HEK293 (cell line): ENCODE results near the gene PEAR1.

Experiments
- CTCF ChIA-PET: fragments of 350-600 bp; formaldehyde crosslinking; extraction: SDS; loops from one replicate; lab custom pipeline; 2021; ENCODE audit warnings: antibody characterized with exemption; lab: Yijun Ruan, JAX
- POLR2A ChIA-PET: fragments of 300-600 bp; formaldehyde crosslinking; extraction: SDS; loops from one replicate; lab custom pipeline; 2020; ENCODE audit warnings: antibody characterized with exemption, inconsistent platforms; lab: Yijun Ruan, JAX
- H3K27ac ChIP-seq: fragments of 200-500 bp; sonication (Bioruptor generic); 2 replicates; pipeline ENCODE4 v1.5.1; 2014; ENCODE audit warnings: low read depth, low read length, control low read depth, inconsistent platforms; ENCODE audit errors: extremely low read depth
- H3K36me3 ChIP-seq, 2 experiments: fragments of 200-500 bp in 1 of 2; sonication (Bioruptor generic) in 1 of 2; 1 replicate in 1 of 2; 2 replicates in 1 of 2; pipeline ENCODE4 v1.5.1; 2014 to 2017; ENCODE audit warnings: inconsistent platforms in 2 of 2, low read length in 2 of 2; ENCODE audit not compliant: control insufficient read depth in 2 of 2, insufficient read depth in 1 of 2
- H3K4me1 ChIP-seq: fragments of 200-500 bp; sonication (Bioruptor generic); 2 replicates; pipeline ENCODE4 v1.5.1; 2014; ENCODE audit warnings: mild to moderate bottlenecking, low read length, inconsistent platforms; ENCODE audit not compliant: control insufficient read depth, insufficient read depth
- H3K4me3 ChIP-seq: 2 replicates; pipeline ENCODE4 v1.5.1; 2011; ENCODE audit warnings: low read depth, mild to moderate bottlenecking, control low read depth, low read length, moderate library complexity
- H3K9me3 ChIP-seq: fragments of 200-500 bp; sonication (Bioruptor generic); 2 replicates; pipeline ENCODE4 v1.5.1; 2014; ENCODE audit warnings: low read depth, low read length, inconsistent platforms; ENCODE audit not compliant: control insufficient read depth, insufficient read depth
- EGR2 ChIP-seq: fragments of 450-650 bp; formaldehyde crosslinking; IDR thresholded peaks from 2 replicates; pipeline ENCODE4 v1.5.1; 2016; ENCODE audit warnings: low read depth, missing biosample characterization, missing genetic modification characterization
- GLIS2 ChIP-seq: fragments of 450-650 bp; formaldehyde crosslinking; IDR thresholded peaks from 2 replicates; pipeline ENCODE4 v1.5.1; 2016; ENCODE audit warnings: missing biosample characterization, missing genetic modification characterization
- MYNN ChIP-seq: fragments of 450-650 bp; formaldehyde crosslinking; IDR thresholded peaks from 2 replicates; pipeline ENCODE4 v1.5.1; 2016; ENCODE audit warnings: missing biosample characterization, missing genetic modification characterization, borderline replicate concordance
- OSR2 ChIP-seq: fragments of 450-650 bp; formaldehyde crosslinking; IDR thresholded peaks from 2 replicates; pipeline ENCODE4 v1.5.1; 2016; ENCODE audit warnings: missing biosample characterization, missing genetic modification characterization
- SP7 ChIP-seq: fragments of 450-650 bp; formaldehyde crosslinking; IDR thresholded peaks from 2 replicates; pipeline ENCODE4 v1.5.1; 2016; ENCODE audit warnings: missing biosample characterization, missing genetic modification characterization
- ZBTB17 ChIP-seq: fragments of 450-650 bp; formaldehyde crosslinking; IDR thresholded peaks from 2 replicates; pipeline ENCODE4 v1.5.1; 2016; ENCODE audit warnings: missing biosample characterization, missing genetic modification characterization
- ZBTB20 ChIP-seq: fragments of 450-650 bp; formaldehyde crosslinking; IDR thresholded peaks from 2 replicates; pipeline ENCODE4 v1.5.1; 2016; ENCODE audit warnings: missing biosample characterization, missing genetic modification characterization
- ZFHX2 ChIP-seq: fragments of 450-650 bp; formaldehyde crosslinking; conservative IDR thresholded peaks from 2 replicates; pipeline ENCODE4 v1.5.1; 2016; ENCODE audit warnings: missing biosample characterization, missing genetic modification characterization
- ZNF132 ChIP-seq: fragments of 450-650 bp; formaldehyde crosslinking; IDR thresholded peaks from 2 replicates; pipeline ENCODE4 v1.5.1; 2017; ENCODE audit warnings: missing biosample characterization, missing genetic modification characterization, borderline replicate concordance
- ZNF426 ChIP-seq: fragments of 450-650 bp; formaldehyde crosslinking; IDR thresholded peaks from 2 replicates; pipeline ENCODE4 v1.5.1; 2017; ENCODE audit warnings: missing biosample characterization, missing genetic modification characterization, mild to moderate bottlenecking, inconsistent platforms, moderate library complexity
- ZNF521 ChIP-seq: fragments of 450-650 bp; formaldehyde crosslinking; IDR thresholded peaks from 2 replicates; pipeline ENCODE4 v1.5.1; 2017; ENCODE audit warnings: missing biosample characterization, mild to moderate bottlenecking, missing genetic modification characterization
- ZNF529 ChIP-seq: fragments of 450-650 bp; formaldehyde crosslinking; IDR thresholded peaks from 2 replicates; pipeline ENCODE4 v1.5.1; 2017; ENCODE audit warnings: missing genetic modification characterization, missing biosample characterization; ENCODE audit not compliant: insufficient replicate concordance
- ZNF561 ChIP-seq: fragments of 450-650 bp; IDR thresholded peaks from 2 replicates; pipeline ENCODE4 v1.5.1; 2018; ENCODE audit warnings: missing biosample characterization, missing genetic modification characterization, borderline replicate concordance
- ZNF660 ChIP-seq: fragments of 450-650 bp; IDR thresholded peaks from 2 replicates; pipeline ENCODE4 v1.5.1; 2018; ENCODE audit warnings: missing biosample characterization, mild to moderate bottlenecking, missing genetic modification characterization
- ZNF664 ChIP-seq: fragments of 450-650 bp; formaldehyde crosslinking; IDR thresholded peaks from 2 replicates; pipeline ENCODE4 v1.5.1; 2016; ENCODE audit warnings: missing biosample characterization, missing genetic modification characterization
- ZNF707 ChIP-seq: fragments of 450-650 bp; formaldehyde crosslinking; IDR thresholded peaks from 2 replicates; pipeline ENCODE4 v1.5.1; 2016; ENCODE audit warnings: missing biosample characterization, missing genetic modification characterization
- ZNF843 ChIP-seq: fragments of 450-650 bp; formaldehyde crosslinking; IDR thresholded peaks from 2 replicates; pipeline ENCODE4 v1.5.1; 2016; ENCODE audit warnings: missing biosample characterization, missing genetic modification characterization
- TF ChIP-seq, protein P1 (sequence below): fragments of 450-650 bp; formaldehyde crosslinking; IDR thresholded peaks from 2 replicates; pipeline ENCODE4 v1.5.1; 2017; ENCODE audit warnings: missing biosample characterization, missing genetic modification characterization
- TF ChIP-seq, protein P2 (sequence below): fragments of 450-650 bp; formaldehyde crosslinking; IDR thresholded peaks from 2 replicates; pipeline ENCODE4 v1.5.1; 2016; ENCODE audit warnings: missing biosample characterization, missing genetic modification characterization
- TF ChIP-seq, protein P3 (sequence below): fragments of 450-650 bp; formaldehyde crosslinking; IDR thresholded peaks from 2 replicates; pipeline ENCODE4 v1.5.1; 2017; ENCODE audit warnings: missing biosample characterization, missing genetic modification characterization
- TF ChIP-seq, protein P4 (sequence below): fragments of 450-650 bp; formaldehyde crosslinking; IDR thresholded peaks from 2 replicates; pipeline ENCODE4 v1.5.1; 2016; ENCODE audit warnings: missing biosample characterization, missing genetic modification characterization
- TF ChIP-seq, protein P5 (sequence below): fragments of 450-650 bp; formaldehyde crosslinking; IDR thresholded peaks from 2 replicates; pipeline ENCODE4 v1.5.1; 2016; ENCODE audit warnings: missing biosample characterization, missing genetic modification characterization

The PEAR1 gene

DNA sequence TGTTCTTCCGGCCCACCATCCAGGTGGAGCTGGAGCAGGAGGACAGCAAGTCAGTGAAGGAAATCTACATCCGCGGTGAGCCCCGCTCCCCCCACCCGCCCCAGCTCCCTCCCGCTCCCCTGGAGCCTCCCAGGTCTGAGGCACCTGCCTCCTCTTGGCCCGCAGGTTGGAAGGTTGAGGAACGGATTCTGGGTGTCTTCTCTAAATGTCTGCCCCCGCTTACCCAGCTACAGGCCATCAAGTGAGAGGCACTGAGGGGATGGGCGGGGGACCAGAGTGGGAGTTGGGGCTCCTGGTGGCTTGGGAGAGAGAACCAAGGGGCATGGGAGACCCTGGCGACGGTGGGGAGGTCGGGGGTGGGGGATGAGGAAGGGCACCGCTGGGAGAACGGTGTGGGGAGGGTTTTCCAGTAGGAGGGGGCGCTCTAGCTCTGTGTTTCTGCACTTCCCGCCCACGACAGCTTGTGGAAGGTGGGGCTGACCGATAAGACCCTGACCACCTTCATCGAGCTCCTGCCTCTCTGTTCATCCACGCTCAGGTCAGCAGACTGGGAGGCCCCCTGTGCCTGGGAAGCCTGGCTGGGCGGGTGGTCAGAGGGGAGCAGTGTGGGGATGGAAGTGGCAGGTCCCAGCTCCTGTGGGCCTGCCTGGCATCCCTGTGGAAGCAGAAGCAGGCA, 31.1 kb downstream of the PEAR1 start (continued):
- TF ChIP-seq, protein P1, sequence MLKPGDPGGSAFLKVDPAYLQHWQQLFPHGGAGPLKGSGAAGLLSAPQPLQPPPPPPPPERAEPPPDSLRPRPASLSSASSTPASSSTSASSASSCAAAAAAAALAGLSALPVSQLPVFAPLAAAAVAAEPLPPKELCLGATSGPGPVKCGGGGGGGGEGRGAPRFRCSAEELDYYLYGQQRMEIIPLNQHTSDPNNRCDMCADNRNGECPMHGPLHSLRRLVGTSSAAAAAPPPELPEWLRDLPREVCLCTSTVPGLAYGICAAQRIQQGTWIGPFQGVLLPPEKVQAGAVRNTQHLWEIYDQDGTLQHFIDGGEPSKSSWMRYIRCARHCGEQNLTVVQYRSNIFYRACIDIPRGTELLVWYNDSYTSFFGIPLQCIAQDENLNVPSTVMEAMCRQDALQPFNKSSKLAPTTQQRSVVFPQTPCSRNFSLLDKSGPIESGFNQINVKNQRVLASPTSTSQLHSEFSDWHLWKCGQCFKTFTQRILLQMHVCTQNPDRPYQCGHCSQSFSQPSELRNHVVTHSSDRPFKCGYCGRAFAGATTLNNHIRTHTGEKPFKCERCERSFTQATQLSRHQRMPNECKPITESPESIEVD, result no peak
- no peak for TF ChIP-seq ZNF529 (tag by site-specific recombination)

DNA sequence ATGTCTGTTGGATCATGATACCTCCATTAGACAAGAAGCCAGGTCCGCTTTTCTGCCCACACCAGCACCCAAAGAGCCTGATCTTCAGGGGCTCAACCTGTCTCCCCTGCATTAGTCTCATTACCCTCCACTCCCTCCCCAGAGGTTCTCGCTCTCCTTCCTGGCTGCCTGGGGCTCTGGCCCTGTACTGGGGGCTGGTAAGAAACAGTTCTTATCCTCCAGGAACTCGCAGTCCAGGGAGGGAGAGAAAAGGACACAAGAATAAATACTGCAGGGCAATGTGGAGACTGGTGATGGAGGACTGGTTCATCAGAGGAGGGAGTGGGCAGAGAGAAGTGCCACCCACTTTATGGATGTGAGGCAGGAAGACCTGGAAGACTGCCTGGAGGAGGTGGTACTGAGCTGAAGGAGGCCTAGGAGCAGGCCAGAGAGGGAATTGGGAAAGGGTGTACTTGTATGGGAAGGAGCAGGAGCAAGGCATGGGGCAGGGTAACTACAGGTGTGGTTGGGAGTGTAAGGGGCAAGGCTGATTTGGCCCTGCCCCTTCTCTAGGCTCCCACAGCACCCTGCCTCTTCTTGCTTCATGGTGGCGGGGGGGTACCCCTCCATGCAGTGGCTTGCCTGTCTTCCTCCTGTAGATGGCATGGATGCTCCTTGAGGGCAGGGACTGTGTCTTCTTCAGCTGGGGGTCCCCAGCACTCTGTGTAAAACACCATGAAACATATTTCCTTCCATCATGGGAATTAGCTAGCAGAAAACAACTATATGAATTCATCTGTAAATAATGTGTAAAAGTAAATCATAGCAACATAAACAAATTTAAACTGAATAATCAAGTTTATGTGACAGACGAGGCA, 31.9 kb downstream of the PEAR1 start:
- Histone ChIP-seq H3K4me1 (no peaks in the 10 kb centered on the region; the same call in 1 of the 2 replicates), H3K27ac (no peak overlapping the region), H3K36me3 (no peaks in the 10 kb centered on the region), H3K9me3 (no peaks in the 10 kb centered on the region), H3K4me3 (no peak overlapping the region)
- POLR2A ChIA-PET, result interaction anchor here (0.9 to 1.6 kb wide), 3 partner anchors 26 to 197 kb away, joined by 3 to 4 read pairs (median 3); partner anchors contain the start of genes ISG20L2 and METTL25B
- TF ChIP-seq ZBTB20 (tag by site-specific recombination) (peak; percentile 83), ZFHX2 (peak; percentile 72), MYNN (no peak), EGR2 (peak; percentile 54), ZNF664 (tag by site-specific recombination) (no peak), ZNF521 (no peak)
- TF ChIP-seq, protein P2, sequence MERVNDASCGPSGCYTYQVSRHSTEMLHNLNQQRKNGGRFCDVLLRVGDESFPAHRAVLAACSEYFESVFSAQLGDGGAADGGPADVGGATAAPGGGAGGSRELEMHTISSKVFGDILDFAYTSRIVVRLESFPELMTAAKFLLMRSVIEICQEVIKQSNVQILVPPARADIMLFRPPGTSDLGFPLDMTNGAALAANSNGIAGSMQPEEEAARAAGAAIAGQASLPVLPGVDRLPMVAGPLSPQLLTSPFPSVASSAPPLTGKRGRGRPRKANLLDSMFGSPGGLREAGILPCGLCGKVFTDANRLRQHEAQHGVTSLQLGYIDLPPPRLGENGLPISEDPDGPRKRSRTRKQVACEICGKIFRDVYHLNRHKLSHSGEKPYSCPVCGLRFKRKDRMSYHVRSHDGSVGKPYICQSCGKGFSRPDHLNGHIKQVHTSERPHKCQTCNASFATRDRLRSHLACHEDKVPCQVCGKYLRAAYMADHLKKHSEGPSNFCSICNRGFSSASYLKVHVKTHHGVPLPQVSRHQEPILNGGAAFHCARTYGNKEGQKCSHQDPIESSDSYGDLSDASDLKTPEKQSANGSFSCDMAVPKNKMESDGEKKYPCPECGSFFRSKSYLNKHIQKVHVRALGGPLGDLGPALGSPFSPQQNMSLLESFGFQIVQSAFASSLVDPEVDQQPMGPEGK (tag by site-specific recombination), result 0 out of 2 replicates have a peak, but pooled peaks have one; percentile 12
- TF ChIP-seq, protein P3, sequence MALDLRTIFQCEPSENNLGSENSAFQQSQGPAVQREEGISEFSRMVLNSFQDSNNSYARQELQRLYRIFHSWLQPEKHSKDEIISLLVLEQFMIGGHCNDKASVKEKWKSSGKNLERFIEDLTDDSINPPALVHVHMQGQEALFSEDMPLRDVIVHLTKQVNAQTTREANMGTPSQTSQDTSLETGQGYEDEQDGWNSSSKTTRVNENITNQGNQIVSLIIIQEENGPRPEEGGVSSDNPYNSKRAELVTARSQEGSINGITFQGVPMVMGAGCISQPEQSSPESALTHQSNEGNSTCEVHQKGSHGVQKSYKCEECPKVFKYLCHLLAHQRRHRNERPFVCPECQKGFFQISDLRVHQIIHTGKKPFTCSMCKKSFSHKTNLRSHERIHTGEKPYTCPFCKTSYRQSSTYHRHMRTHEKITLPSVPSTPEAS (tag by site-specific recombination), result no peak
- CTCF ChIA-PET, result interaction anchor here (0.7 to 11.9 kb wide), 11 partner anchors 8 to 302 kb away, joined by 3 to 199 read pairs (median 19); partner anchors contain the start of genes NTRK1 and PEAR1

DNA sequence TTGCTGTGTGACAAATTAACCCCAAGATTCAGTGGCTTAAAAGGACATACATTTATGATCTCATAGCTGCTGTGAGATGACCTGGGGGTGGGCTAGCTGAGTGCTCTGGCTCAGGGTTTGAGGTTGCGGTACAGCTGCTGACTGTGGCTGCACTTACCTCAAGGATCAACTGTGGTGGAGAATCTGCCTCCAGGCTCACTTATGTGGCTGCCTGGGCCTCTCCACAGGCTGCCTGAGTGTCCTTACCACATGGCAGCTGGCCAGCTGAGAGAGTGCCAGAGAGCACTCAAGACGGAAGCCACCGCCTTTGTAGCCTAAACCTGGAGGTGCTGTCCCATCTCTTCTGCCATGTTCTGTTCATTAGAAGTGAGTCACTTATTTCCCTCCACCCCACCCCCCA, 32.7 kb downstream of the PEAR1 start:
- Histone ChIP-seq H3K9me3 (no peaks in the 10 kb centered on the region), H3K27ac (no peak overlapping the region), H3K4me3 (no peak overlapping the region), H3K36me3 (no peaks in the 10 kb centered on the region), H3K4me1 (no peaks in the 10 kb centered on the region; the same call in 1 of the 2 replicates)
- ChIA-PET POLR2A (interaction anchor here (0.9 to 1.6 kb wide), 3 partner anchors 26 to 198 kb away, joined by 3 to 4 read pairs (median 3); partner anchors contain the start of genes ISG20L2 and METTL25B), CTCF (interaction anchor here (0.7 to 11.9 kb wide), 16 partner anchors 9 to 1469 kb away, joined by 3 to 199 read pairs (median 10); partner anchors contain the start of genes NTRK1 and PEAR1)
- TF ChIP-seq ZNF561 (tag by site-specific recombination) (0 out of 2 replicates have a peak, but pooled peaks have one; percentile 33), ZBTB17 (peak; percentile 74), ZNF843 (tag by site-specific recombination) (peak; percentile 61; the same call in 1 of the 2 replicates), ZNF660 (tag by site-specific recombination) (peak; percentile 65), ZNF132 (no peak), OSR2 (tag by site-specific recombination) (peak; percentile 92), ZFHX2 (peak; percentile 27; the same call in 1 of the 2 replicates), ZNF707 (tag by site-specific recombination) (no peak), SP7 (tag by site-specific recombination) (peak; percentile 76), GLIS2 (tag by site-specific recombination) (peak; percentile 39; the same call in 1 of the 2 replicates), ZNF426 (no peak)
- TF ChIP-seq, protein P4, sequence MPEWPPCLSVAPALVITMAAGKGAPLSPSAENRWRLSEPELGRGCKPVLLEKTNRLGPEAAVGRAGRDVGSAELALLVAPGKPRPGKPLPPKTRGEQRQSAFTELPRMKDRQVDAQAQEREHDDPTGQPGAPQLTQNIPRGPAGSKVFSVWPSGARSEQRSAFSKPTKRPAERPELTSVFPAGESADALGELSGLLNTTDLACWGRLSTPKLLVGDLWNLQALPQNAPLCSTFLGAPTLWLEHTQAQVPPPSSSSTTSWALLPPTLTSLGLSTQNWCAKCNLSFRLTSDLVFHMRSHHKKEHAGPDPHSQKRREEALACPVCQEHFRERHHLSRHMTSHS (tag by site-specific recombination), result no peak
- TF ChIP-seq, protein P5, sequence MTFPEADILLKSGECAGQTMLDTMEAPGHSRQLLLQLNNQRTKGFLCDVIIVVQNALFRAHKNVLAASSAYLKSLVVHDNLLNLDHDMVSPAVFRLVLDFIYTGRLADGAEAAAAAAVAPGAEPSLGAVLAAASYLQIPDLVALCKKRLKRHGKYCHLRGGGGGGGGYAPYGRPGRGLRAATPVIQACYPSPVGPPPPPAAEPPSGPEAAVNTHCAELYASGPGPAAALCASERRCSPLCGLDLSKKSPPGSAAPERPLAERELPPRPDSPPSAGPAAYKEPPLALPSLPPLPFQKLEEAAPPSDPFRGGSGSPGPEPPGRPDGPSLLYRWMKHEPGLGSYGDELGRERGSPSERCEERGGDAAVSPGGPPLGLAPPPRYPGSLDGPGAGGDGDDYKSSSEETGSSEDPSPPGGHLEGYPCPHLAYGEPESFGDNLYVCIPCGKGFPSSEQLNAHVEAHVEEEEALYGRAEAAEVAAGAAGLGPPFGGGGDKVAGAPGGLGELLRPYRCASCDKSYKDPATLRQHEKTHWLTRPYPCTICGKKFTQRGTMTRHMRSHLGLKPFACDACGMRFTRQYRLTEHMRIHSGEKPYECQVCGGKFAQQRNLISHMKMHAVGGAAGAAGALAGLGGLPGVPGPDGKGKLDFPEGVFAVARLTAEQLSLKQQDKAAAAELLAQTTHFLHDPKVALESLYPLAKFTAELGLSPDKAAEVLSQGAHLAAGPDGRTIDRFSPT (tag by site-specific recombination), result 0 out of 2 replicates have a peak, but pooled peaks have one; percentile 17
